Stimulated activated CD8-positive, alpha-beta memory T cell treated with anti-CD3 and anti-CD28 coated beads, Interleukin-12 subunit alpha, Interleukin-12 subunit beta, amount 100 ng/mL, for 4 hours (primary cell): ENCODE data around the gene GPC3.

Experiments used
- DNase-seq: peaks from one replicate; pipeline ENCODE4 v3.0.0-alpha.2; 2020; ENCODE audit warnings: low read depth

Gene GPC3

DNA sequence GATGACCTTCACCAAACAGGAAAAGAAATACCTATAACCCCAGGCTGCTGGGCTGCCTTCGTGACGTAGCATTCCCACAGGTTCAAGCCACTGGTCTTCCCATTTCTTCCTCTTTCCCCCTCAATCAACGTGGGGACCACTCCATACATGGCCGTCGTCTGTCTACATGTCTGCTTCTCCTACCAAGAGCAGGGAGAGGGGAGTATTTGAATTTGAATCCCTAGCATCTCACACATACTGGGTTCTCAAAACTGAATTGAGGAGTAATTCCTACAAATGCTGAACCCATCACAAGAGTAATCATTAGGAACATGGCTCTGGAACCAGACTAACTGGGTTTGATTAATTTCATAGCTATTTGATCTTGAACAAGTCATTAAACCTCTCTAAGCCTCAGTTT, 17.3 kb downstream of the GPC3 start:
- no peak for DNase-seq

DNA sequence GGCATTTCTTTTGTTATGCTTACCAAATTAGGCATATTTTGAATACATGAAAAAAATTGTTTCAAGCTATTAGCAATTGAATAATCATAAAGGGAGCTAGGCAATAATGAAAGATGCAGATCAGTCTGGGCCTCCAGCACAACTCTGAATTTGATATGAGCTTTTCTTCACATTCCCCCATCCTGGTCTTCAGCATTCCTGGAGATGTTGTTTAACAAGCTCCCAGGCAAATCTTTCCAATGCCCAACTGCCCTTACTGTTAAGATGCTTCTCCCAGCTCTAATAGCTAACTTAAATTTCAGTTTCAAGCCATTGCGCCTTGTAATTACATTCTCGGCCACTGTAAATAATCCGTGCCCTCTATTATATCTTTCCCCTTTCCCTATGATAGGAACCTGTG, 19.2 kb downstream of the GPC3 start:
- no peak for DNase-seq

DNA sequence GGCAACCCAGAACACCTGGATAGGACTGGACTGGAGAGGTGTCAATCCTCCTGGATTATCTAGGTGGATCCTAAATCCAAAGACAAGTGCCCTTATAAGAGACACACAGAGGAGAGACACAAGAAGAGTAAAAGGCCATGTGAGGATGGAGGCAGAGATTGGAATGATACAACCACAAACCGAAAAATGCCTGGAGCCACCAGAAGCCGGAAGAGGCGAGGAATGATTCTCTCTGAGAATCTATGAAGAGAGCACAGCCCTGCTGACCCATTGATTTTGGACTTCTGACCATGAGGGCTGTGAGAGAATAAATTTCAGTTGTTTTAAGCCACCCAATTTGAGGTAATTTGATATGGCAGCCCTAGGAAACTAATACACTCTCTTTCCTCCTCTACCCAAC, 20.1 kb downstream of the GPC3 start:
- DNase-seq, result no peak

DNA sequence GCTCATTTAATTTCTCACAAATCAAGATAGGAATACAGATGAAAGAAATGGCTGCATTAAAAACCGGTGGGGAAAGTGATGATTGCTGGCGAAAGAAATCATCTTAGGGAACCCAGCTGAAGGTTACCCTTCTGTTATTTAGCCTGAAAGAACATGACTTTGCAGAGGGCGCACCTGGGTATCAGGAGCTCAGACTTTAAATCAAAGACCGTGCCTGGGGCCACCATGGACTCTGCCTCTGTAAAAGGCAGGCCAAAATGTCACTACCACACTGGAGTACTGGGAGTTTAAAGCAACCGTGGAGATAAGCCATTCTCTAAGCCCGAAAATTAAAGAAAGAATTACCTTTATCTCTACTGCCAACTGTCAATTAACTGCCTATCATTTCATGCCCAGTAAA, 24.3 kb downstream of the GPC3 start:
- DNase-seq, result no peak

DNA sequence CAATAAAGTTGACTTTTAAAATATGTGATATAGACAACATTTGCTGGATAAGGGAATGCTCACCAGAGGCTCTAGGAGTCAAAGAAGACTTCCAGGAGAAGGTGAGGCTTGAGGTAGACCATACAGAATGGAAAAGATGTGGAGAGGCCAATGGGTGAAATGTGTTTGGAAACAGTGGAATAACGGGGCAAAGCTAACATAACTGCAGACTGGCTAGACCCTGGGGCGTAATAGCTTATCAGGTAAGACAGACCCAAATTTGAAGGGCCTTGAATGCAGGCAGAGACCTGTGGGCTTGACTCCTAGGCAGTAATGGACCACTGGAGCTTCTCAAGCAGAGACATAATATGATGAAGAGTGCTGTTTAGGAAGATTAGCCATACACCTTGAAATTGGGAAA, 25.4 kb downstream of the GPC3 start:
- no peak for DNase-seq

DNA sequence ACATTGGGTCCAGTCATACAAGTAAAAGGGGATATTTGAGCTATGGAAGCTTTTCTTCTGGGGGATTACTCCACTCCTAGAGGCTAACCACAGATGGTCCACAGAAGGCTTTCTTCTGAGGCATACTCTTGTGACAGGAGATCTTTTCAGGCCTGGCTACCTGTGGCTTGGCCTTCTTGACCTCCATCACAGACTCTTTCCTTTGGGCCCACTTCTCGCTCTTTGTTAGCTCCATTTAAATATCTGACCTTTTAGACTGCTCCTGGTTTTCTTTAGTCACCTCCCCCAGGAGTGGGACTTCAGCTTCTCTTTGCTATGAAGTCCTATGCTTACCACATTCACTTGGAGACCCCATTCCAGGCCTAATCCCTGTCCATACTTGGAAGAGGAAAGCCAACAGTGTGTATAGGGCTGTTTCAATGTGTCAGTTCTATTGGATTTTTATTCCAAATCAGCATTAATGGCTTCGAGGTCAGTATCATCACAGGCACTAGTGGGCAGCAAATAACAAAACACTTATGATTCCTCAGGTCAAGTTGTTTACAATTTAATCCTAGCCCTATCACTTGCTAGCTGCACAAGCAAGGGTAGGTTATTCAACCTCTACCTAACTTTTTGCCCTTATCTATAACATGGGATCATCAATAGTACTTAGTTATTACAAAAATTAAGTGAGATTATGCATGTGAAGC, 26.3 kb downstream of the GPC3 start:
- no peak for DNase-seq

DNA sequence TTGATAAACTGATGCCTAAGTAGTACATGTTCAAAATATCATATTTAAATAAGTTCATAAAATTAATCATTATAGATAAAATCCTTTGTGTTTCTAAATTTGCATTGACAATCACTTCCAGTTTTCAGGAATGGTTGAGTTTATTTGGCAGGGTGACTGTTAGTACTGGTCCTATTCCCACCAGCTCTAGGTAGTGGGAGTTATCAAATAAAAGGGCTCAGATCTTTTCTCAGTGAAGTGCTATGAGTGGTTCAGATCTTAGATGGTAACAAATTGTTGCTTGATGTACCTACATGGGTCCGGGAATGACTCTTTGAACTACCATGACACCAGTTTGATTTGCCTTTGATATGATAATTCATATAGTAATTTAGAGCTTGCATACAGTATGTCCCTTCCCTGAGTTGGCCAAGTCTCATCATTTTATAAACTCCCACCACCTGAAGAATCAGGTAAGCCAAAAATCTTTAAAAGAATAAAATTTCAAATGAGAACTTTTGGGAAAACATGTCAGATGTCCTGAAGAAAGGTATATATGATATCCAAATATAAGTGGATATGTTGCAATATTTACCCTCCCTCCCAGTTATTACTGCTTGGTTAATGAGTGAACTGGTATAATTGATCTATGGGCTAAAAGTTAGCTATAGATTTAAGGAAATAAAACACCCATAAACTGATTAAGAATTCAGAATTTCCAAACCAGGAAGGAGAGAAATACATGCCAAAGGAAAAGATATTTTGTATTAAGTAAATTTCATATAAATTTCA, 28.6 kb downstream of the GPC3 start:
- DNase-seq, result no peak

DNA sequence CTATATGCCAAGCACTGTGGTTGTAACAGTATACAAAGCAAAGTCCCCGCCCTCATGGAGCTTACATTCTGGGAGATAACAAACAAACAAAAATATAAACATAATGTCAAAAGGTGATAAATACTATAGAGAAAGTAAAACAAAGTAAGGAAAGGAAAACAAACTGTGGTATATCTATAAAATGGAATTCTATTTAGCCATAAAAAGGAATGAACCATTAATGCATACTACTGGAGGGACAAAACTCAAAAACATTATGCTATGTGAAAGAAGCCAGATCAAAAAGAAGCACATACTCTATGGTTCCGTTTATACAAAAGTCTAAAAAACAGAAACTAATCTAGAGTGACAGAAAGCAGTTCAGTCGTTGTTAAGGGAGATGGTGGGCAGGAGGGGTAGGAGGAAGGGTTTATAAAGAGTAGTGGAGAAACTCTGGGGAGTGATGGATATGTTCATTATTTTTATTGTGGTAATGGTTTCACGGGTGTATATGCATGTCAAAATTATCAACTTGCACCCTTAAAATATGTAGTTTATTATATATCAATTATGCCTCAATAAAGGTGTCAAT, 31.5 kb downstream of the GPC3 start:
- no peak for DNase-seq

DNA sequence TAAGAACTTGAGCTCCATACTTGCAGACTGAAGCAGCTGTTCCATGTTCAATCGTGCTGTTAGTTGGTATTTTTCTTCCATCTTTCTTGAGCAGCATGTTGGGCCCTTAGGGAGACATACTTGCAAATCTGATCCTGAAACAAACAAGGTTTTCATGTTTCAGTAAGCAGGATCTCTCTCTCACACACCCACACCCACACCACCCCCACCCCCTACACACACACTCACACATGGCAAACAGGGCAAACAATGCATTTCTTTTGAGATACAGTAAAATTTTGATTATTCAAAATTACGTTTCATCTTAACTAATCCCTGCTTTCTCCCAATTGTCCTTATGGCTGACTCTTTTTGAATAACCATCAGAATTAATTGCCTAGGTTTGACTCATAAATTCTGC, 32.3 kb downstream of the GPC3 start:
- no peak for DNase-seq

DNA sequence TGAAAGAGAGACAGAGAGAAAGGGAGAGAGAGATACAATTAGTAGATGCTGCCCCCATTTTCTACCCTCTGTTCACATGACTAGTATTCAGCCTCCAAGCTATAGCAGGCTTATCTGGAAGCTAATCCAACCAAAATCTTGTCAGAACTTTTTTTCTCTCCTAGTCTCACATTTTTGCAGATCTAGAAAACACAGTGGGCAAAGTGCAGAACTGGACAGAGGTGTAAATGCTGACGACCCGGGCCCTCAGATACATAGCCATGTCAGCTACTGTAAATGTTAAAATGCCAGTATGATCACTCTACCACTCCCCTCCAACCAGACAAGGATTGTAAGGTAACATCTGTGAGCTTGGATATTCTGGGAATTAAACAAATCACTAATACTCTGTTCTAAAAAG, 34.3 kb downstream of the GPC3 start:
- no peak for DNase-seq

DNA sequence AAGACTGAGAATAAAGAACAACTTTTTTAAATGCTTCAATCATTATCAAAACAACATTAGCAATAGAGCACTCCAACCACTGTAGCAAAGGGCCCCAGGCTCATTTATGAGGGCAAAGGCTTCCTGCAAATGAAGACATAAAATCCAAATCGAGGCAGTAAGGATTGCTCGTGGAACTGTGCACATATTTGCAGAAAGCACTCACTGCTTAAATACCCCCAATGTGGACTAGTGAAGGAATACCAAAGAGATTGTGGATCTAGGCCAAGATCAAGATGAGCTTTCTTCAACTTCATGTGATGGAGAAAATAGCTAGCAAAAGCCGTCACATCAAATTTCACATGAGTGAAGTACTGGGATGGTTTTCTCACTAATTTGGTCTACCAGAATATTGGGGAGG, 35.2 kb downstream of the GPC3 start:
- no peak for DNase-seq

DNA sequence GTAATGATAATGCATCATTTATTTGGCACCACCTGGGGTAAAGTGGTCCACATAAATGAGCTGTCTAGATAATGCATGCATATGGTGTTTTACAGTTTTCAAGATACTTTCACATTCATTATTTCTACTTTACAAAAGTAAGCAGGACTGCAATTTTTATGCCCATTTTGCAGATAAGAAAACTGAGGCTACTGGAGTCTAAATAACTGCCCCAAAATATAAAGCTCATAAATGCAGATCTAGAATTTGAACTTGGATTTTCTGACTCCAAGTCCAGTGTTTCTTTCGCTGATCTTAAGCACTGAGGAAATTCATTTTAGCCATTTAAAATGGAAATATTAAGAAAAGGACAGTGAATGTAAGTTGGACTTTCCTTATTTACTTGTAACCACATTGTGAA, 36.5 kb downstream of the GPC3 start:
- no peak for DNase-seq

DNA sequence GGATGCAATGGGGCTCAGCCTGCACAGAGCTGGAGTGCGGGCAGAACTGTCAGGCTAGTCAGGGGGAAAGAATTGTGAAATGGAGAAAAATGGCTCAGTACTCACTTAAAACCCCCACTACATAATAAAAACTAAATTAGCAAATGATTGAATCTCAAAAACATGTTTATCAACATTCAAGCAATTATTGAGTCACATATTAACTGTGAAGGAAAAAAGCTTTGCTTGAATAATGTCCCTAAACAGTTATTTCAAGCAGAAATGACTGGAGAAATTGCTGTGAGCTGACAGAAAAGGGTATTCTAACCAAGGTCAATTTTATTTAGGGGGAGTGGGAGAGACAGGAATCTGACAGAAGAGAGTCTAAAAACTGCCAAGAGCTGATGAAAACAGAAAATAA, 37.4 kb downstream of the GPC3 start:
- no peak for DNase-seq

DNA sequence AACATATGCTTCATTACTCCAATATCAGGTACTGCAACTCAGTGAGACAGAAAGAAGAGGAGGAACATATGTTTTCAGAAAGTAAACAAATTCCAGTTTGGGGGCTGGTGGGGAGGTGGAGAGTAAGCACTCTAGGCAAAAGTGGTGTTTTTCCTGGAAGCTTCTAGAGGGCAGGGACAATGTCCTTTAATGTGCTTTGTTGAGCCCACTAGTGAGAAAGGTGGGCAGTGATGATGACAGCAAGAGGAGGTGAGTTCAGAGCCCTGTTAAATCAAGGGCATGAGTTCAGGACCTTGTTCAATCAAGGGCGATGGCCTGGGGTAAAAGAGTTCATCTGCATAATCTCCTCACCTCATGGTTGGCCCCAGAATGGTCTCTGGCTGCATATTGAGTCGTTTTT, 38.4 kb downstream of the GPC3 start:
- DNase-seq, result no peak

DNA sequence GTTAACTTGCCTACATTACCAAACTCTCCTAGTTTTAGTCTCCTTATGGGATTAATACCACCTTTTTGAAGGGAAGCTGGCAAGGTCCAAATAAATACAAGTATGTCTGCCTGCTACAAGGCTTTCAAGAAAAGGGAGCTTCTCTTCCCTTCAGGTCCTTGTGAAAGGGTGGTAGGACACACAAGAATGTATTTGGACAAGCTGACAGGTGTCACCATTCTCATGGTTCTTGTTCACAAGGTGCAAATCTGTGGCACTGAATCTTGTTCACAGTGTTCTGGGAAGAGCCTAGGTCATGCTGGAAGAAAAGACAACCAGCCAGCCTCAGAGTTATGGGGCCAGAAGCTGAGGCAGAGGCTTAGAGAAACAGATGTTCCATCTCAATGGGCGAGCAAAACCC, 41.9 kb downstream of the GPC3 start:
- no peak for DNase-seq

DNA sequence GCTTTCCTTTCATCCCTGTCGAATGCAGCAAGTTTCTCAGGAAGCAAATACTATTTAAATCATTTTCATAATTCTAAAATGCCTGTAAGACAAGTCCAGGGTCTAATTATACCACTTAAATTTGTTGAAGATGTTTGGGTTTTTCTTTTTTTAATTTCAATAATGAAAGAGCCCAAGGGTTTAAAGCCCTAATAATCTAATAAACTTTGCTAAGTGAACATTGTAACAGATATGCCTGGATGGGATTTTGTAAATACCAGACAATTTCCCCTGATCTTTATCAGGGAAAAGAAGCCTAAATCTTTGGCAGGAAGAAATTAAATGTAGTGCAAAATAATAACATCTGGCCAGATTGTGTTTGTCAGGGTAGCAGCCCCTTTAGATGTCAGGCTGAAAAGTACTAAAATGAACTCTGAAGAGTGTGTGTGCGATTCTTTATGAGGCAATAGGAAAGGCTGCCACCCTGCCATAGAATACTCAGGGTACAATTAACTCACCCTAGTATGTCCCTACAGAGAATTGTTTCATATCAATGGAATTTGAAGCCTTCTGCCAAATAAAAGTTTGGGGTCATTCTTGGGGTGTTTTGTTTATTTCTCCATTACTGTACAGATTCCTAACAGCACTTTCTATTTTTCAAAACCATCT, 45.6 kb downstream of the GPC3 start:
- DNase-seq, result no peak

DNA sequence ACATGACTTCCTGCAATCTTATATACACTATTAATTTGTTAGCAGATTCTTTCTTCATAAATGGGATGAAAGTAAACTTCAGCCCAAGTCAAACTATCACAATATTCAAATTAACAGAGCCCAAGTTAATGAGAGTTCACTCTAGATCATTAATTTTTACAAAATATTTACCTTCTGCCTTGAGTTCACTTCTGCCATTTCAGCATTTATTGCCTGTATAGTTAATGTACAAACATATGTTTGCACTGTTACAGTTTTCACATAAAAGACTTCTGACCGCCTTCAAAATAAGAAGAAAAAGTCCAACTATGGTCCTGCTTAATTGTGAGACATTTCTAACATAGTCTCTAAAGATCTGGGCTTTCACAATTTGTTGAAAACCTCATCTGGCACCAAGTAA, 46.9 kb downstream of the GPC3 start:
- no peak for DNase-seq

DNA sequence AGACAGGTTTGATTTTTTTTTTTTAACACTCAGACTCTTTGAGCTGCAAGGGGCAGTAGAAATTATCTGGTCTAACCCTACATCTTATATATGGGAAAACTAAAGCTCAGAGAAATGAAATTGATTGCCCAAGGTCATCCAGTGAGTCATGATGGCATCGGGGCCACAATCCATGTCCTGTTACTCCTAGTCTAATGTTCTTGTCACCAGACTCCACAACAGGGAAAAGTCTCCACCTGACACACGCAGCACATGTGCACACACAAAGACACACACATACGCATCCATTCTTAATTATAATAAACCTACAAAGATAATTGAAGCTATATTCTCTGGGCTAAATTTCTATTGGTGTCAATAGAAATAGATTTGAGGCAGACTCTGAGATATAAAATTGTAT, 48.4 kb downstream of the GPC3 start:
- DNase-seq, result no peak

DNA sequence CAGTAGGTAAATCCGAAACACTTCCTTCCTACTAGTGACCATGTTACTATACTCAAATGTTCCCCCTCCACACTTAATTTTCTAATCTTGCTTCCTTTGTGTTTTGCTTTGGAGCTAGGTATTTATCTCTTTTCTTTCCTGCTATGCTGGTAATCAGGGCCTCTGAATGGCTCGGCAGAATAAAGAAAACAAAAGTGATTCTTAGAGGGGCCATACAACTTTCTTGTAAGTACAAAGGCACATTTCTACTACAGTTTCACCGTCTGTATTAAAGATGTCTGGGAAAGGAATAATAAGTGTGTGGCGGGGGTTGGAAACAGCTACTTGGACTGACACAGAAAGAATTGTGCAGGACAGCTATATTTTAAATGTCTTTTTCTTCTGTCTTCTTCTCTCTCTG, 50.3 kb downstream of the GPC3 start:
- no peak for DNase-seq

DNA sequence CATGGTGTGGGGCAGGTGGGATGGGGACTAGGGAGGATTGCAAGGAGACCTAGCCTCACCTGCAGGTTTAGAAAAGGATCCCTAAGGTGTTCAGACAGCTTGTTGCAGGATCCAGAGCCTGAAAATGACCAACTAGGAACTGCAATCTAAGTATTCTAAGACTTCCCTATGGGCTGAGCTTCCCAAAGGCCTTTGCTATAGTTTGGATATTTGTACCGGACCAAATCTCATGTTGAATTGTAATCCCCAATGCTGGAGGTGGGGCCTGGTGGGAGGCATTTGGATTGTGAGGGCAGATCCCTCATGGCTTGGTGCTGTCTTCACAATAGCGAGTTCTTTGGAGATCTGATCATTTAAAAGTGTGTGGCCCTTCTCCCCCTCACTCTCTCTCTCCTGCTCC, 52.1 kb downstream of the GPC3 start:
- no peak for DNase-seq

DNA sequence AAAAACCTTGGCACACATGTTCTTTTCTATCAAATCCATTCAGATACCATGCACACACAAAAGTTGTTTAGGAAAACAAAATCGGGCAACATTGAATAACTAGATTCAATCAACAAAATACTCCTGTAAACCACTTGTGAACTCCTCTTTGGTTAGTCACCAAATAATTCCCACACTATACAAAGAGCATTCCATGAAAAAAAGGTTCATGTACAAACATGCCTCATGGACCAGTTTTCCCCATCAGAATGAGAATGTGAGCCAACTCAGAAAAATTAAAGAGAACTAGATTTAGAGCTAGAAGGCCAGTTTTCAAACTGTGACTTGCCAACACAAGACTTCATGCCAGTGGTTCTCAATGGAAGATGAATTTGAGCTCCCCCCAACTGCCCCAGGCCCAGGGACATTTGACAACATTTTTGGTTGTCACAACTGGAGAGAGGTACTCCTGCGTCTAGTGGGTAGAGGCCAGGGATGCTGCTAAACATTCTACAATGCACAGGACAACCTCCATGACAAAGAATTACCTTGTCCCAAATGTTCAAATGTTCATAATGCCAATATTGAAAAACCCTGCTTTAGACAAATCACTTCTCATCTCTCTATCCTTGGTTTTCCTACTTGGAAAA, 55.4 kb downstream of the GPC3 start:
- no peak for DNase-seq

DNA sequence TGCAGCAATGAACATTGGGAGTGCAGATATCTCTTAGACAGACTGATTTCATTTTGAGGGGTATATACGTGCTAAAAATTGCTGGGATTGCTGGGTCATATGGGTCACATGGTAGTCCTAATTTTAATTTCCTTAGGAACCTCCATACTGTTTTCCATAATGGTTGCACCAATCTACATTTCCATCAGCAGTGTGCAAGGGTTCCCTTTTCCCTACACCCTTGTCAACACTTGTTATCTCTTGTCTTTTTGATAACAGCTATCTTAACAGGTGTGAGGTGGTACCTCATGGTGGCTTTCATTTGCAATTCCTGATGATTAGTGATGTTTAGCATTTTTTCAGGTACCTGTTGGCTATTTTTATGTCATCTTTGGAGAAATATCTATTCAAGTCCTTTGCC, 57.0 kb downstream of the GPC3 start:
- no peak for DNase-seq

DNA sequence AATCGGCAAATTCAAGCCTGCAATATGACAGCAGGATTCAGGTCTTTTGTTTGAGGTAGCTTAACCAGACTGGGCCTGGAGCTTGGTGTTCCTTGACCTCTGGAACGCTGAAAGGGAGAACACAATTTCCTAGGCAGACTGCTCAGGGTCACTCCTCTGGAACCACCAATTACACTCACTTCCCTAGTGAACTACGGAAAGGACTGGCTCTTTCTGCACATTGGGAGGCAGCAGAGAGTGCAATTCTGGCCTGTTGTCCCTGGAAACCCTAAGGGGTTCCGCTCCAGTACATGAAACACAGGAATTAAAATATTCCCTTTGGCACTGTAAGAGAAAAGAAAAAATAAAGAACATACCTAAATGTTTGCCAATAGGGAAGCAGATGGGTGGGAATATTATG, 58.6 kb downstream of the GPC3 start:
- no peak for DNase-seq
